SK-N-SH (cell line): ENCODE measurements around the gene BCAR3. TPM values are rescaled to one million over a fixed set of nuclear protein-coding genes. Genes with fewer than 3 reads are reported as not detected.

ENCODE experiments used
- CTCF ChIA-PET: fragments of 300-600, 350-600 bp; formaldehyde crosslinking; extraction: SDS; loops from one replicate; lab custom pipeline; 2021; lab: Yijun Ruan, JAX
- POLR2A ChIA-PET: fragments of 350-600 bp; sonication (Branson Sonifier 250); formaldehyde crosslinking; extraction: SDS; loops from one replicate; lab custom pipeline; 2020; ENCODE audit warnings: antibody characterized with exemption, inconsistent platforms; lab: Yijun Ruan, JAX
- DNase-seq: peaks from one replicate; pipeline ENCODE4 v3.0.0; 2012
- H2AFZ ChIP-seq: fragments of 200-600 bp; sonication (generic); 2 replicates; pipeline ENCODE4 v1.8.1; 2016; ENCODE audit warnings: antibody characterized with exemption, mild to moderate bottlenecking, low read depth
- H3F3A ChIP-seq: fragments of 200-600 bp; sonication (generic); replicated peaks from 2 replicates; pipeline ENCODE3; 2016; ENCODE audit warnings: antibody characterized with exemption, mild to moderate bottlenecking; ENCODE audit not compliant: insufficient read depth
- H3K27ac ChIP-seq, 2 experiments: fragments of 200-500 bp in 1 of 2; fragments of 200-600 bp in 1 of 2; sonication (Bioruptor generic) in 1 of 2; sonication (generic), shearing (Covaris generic) in 1 of 2; 2 replicates each; pipeline versions ENCODE4 v1.5.1 to v1.6.1; 2014 to 2016; ENCODE audit warnings: low read depth in 2 of 2, inconsistent platforms in 1 of 2, low read length in 1 of 2, mild to moderate bottlenecking in 1 of 2, mixed read lengths in 1 of 2
- H3K27me3 ChIP-seq: fragments of 200-600 bp; sonication (generic), shearing (Covaris generic); 2 replicates; pipeline ENCODE4 v1.6.1; 2016; ENCODE audit warnings: mixed run types; ENCODE audit not compliant: insufficient read depth
- H3K36me3 ChIP-seq, 2 experiments: fragments of 200-500 bp in 1 of 2; fragments of 200-600 bp in 1 of 2; sonication (Bioruptor generic) in 1 of 2; sonication (generic) in 1 of 2; replicated peaks in 1 of 2; 2 replicates each; pipeline versions ENCODE3 to v1.5.1; 2014 to 2016; ENCODE audit warnings: low read length in 1 of 2, mild to moderate bottlenecking in 1 of 2; ENCODE audit not compliant: insufficient read depth in 2 of 2, control insufficient read depth in 1 of 2
- H3K4me1 ChIP-seq, 2 experiments: fragments of 200-500 bp in 1 of 2; fragments of 200-600 bp in 1 of 2; sonication (Bioruptor generic) in 1 of 2; sonication (generic), shearing (Covaris generic) in 1 of 2; 2 replicates each; pipeline versions ENCODE4 v1.5.1 to v1.6.1; 2014 to 2016; ENCODE audit warnings: low read depth in 1 of 2, low read length in 1 of 2, mixed run types in 1 of 2; ENCODE audit not compliant: insufficient read depth in 2 of 2, control insufficient read depth in 1 of 2
- H3K4me2 ChIP-seq: fragments of 200-600 bp; sonication (generic), shearing (Covaris generic); 2 replicates; pipeline ENCODE4 v1.6.1; 2017; ENCODE audit warnings: mixed run types
- H3K4me3 ChIP-seq, 2 experiments: fragments of 200-500 bp in 1 of 2; fragments of 200-600 bp in 1 of 2; sonication (Bioruptor generic) in 1 of 2; sonication (generic), shearing (Covaris generic) in 1 of 2; 2 replicates each; pipeline versions ENCODE4 v1.5.1 to v1.8.1; 2014 to 2016; ENCODE audit warnings: low read depth in 2 of 2, inconsistent platforms in 1 of 2, low read length in 1 of 2, mild to moderate bottlenecking in 1 of 2, mixed read lengths in 1 of 2, moderate library complexity in 1 of 2
- H3K79me2 ChIP-seq: fragments of 200-600 bp; sonication (generic); 2 replicates; pipeline ENCODE4 v1.8.1; 2017; ENCODE audit warnings: mild to moderate bottlenecking; ENCODE audit not compliant: insufficient read depth
- H3K9ac ChIP-seq: fragments of 200-600 bp; sonication (generic); 2 replicates; pipeline ENCODE4 v1.6.1; 2017; ENCODE audit warnings: mixed run types
- H3K9me2 ChIP-seq: fragments of 200-600 bp; sonication (generic); 2 replicates; pipeline ENCODE4 v1.6.1; 2017; ENCODE audit warnings: mixed run types
- H3K9me3 ChIP-seq: fragments of 200-600 bp; sonication (generic); 2 replicates; pipeline ENCODE4 v1.6.1; 2017; ENCODE audit warnings: mixed run types, mild to moderate bottlenecking, moderate library complexity
- H4K20me1 ChIP-seq: fragments of 200-600 bp; sonication (generic); 2 replicates; pipeline ENCODE4 v1.6.1; 2017; ENCODE audit warnings: mild to moderate bottlenecking, mixed run types; ENCODE audit not compliant: insufficient read depth
- EZH2phosphoT487 ChIP-seq: fragments of 200-600 bp; sonication (generic); IDR thresholded peaks from 2 replicates; pipeline ENCODE4 v1.6.1; 2017; ENCODE audit warnings: low read depth, mixed run types, mild to moderate bottlenecking, antibody characterized with exemption, moderate library complexity, borderline replicate concordance
- FOSL2 ChIP-seq: IDR thresholded peaks from 2 replicates; pipeline ENCODE4 v1.4.0; 2012; ENCODE audit warnings: low read depth, mild to moderate bottlenecking, moderate library complexity, borderline replicate concordance
- FOXM1 ChIP-seq: IDR thresholded peaks from 2 replicates; pipeline ENCODE4 v1.4.0; 2012; ENCODE audit warnings: low read depth, mild to moderate bottlenecking
- GATA2 ChIP-seq: sonication (generic); formaldehyde crosslinking; IDR thresholded peaks from 2 replicates; pipeline ENCODE4 v1.5.0; 2020; ENCODE audit warnings: mild to moderate bottlenecking, missing genetic modification reagents
- IRF3 ChIP-seq: fragments of 150-350 bp; IDR thresholded peaks from 2 replicates; pipeline ENCODE4 v1.6.1; 2016; ENCODE audit warnings: mild to moderate bottlenecking, low read depth, low read length
- MXI1 ChIP-seq: IDR thresholded peaks from 2 replicates; pipeline ENCODE4 v1.6.1; 2012; ENCODE audit warnings: mild to moderate bottlenecking, low read depth, low read length, improper control_type of control experiment
- POLR2AphosphoS5 ChIP-seq: IDR thresholded peaks from 2 replicates; pipeline ENCODE4 v1.6.1; 2012; ENCODE audit warnings: low read depth, low read length
- SMC3 ChIP-seq: IDR thresholded peaks from 2 replicates; pipeline ENCODE4 v1.6.1; 2012; ENCODE audit warnings: low read depth, low read length, improper control_type of control experiment
- TAF1 ChIP-seq: IDR thresholded peaks from 2 replicates; pipeline ENCODE4 v1.6.1; 2012; ENCODE audit warnings: low read depth, mild to moderate bottlenecking, low read length, moderate library complexity, borderline replicate concordance
- USF2 ChIP-seq: fragments of 150-350 bp; IDR thresholded peaks from 2 replicates; pipeline ENCODE4 v1.6.1; 2017; ENCODE audit warnings: antibody characterized with exemption, low read length, low read depth, borderline replicate concordance
- ZBTB33 ChIP-seq: IDR thresholded peaks from 2 replicates; pipeline ENCODE4 v1.4.0; 2012; ENCODE audit warnings: low read depth, borderline replicate concordance
- WGBS: methylation state at CpG from one replicate; pipeline ENCODE4 v1.1.6; 2017; ENCODE audit warnings: low lambda C conversion rate; 5-methylcytosine and 5-hydroxymethylcytosine counted together
- polyA plus RNA-seq, 3 experiments: library from polyadenylated mRNA; depleted of rRNA; stranded (reverse); fragments of >200 nt; gene quantifications; 2 replicates each; pipeline ENCODE4 v1.2.3, GENCODE V29; 2012
- TF ChIP-seq, protein P1 (sequence below): IDR thresholded peaks from 2 replicates; pipeline ENCODE4 v1.4.0; 2012; ENCODE audit warnings: low read depth, borderline replicate concordance

Gene BCAR3
- polyA plus RNA-seq, 1 of the 3 experiments (the other 2 are of a cell fraction), result 58.4 TPM

DNA sequence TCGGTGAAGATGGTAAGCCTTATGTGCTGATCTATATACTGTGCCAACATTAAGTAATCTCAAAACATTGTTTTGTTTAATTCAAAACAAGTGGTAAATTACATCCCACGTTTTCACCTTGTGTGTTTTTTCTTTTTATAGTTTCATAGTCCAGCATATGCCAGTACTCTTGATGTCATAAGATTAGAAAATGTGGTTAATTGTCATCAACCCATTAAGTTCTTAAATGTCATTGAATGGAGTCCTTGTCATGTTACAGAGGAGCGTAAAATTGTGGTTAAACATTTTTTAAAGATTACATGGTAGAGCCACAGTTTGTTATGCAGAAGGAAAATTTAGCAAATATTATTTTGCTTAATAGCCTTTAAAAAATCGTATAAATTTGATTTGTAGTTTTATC, 140.6 kb downstream of the BCAR3 start:
- no peak for DNase-seq
- Histone ChIP-seq H4K20me1 (no peaks in the 10 kb centered on the region), H3K4me1 (peaks cover 0 to 10% of the 10 kb centered on the region in 2 experiments; a peak in 2 of 4 replicates), H3K27me3 (no peaks in the 10 kb centered on the region), H3K4me3 (no peak overlapping the region), H3K9me3 (no peaks in the 10 kb centered on the region), H3K9ac (no peak overlapping the region), H3K9me2 (no peaks in the 10 kb centered on the region), H3F3A (peaks cover 47% of the 10 kb centered on the region), H2AFZ (no peak overlapping the region), H3K79me2 (peaks cover 7% of the 10 kb centered on the region), H3K27ac (no peak overlapping the region), H3K4me2 (no peak overlapping the region), H3K36me3 (peaks cover 41 to 56% of the 10 kb centered on the region in 2 experiments)
- ChIA-PET POLR2A (no interaction called here), CTCF (no interaction called here)
- TF ChIP-seq USF2 (no peak), SMC3 (no peak), TAF1 (no peak), IRF3 (no peak), MXI1 (no peak), FOXM1 (no peak), GATA2 (CRISPR knock-in tag) (no peak), EZH2phosphoT487 (no peak), ZBTB33 (no peak), POLR2AphosphoS5 (no peak)
- TF ChIP-seq, protein P1, sequence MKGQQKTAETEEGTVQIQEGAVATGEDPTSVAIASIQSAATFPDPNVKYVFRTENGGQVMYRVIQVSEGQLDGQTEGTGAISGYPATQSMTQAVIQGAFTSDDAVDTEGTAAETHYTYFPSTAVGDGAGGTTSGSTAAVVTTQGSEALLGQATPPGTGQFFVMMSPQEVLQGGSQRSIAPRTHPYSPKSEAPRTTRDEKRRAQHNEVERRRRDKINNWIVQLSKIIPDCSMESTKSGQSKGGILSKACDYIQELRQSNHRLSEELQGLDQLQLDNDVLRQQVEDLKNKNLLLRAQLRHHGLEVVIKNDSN, result no peak
- WGBS, result 93% methylated on average over 4 of the region's 4 CpGs

DNA sequence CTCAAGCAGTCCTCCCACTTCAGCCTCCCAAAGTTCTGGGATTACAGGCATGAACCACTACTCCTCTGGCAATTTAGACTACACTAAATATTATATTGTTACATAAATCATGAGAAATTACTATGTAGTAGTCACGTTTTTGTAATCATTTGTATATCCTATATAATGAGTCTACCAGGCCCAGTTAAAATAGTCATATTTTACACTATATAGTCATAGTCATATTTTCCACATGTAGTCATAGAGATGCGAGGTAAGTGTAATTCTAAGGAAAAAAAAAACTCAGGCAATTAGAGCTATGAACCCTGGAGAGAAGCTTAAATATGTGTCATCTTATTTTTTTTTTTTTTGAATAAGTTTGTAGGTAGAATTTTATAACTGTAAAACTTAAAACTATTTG, 143.7 kb downstream of the BCAR3 start:
- H3K9me3 ChIP-seq, result no peaks in the 10 kb centered on the region
- H2AFZ ChIP-seq, result no peak overlapping the region
- no peak overlapping the region for H3K9ac ChIP-seq
- H3K4me3 ChIP-seq, result no peak overlapping the region
- TF ChIP-seq SMC3 (no peak), FOSL2 (0 out of 2 replicates have a peak, but pooled peaks have one; percentile 19)
- TF ChIP-seq, all 33 proteins: peak for 1
- WGBS, result 19% methylated on average over 2 of the region's 2 CpGs
- Histone ChIP-seq H3K27ac (peak overlapping the region in 1 of 2 experiments; percentile 47; a peak in 2 of 4 replicates), H3K9me2 (no peaks in the 10 kb centered on the region), H3K4me1 (peaks cover 0 to 10% of the 10 kb centered on the region in 2 experiments; a peak in 2 of 4 replicates), H3K79me2 (peaks cover 4% of the 10 kb centered on the region), H3K27me3 (no peaks in the 10 kb centered on the region), H3K36me3 (peaks cover 28 to 46% of the 10 kb centered on the region in 2 experiments), H3F3A (peaks cover 39% of the 10 kb centered on the region), H4K20me1 (no peaks in the 10 kb centered on the region), H3K4me2 (no peak overlapping the region)
- ChIA-PET CTCF (no interaction called here), POLR2A (no interaction called here)
- no peak for DNase-seq
